Measurements from ENCODE around the gene GIPC2.

GRCh38 chr1:78054559-78054958 lies 8.8 kb downstream of the GIPC2 start:
- no peak for TF ChIP-seq EGR1 (IDR thresholded peaks at IDR 0.05)
- TF ChIP-seq REST (IDR thresholded peaks at IDR 0.05; ENCODE audit: low read depth) = no peak
- TF ChIP-seq RAD21 (IDR thresholded peaks at IDR 0.05; ENCODE audit: low read depth) = no peak
- no peak for TF ChIP-seq EP300 (IDR thresholded peaks at IDR 0.05; ENCODE audit: borderline replicate concordance)
